ENCODE measurements around the gene LSM4.

Gene LSM4

GRCh38 chr19:18280247-18281081 lies 42.4 kb downstream of the LSM4 start:
- in situ Hi-C loops (cut with HindIII; ENCODE audit: low sequenced_read_pairs) = no loop called here

- in situ Hi-C loops (cut with HindIII; ENCODE audit: low sequenced_read_pairs) = no loop called here
These were observed 43.2 kb downstream of the LSM4 start for GRCh38 chr19:18279516-18280246.

- in situ Hi-C loops (cut with HindIII; ENCODE audit: low sequenced_read_pairs) = no loop called here
These were observed 43.7 kb downstream of the LSM4 start for GRCh38 chr19:18279266-18279515.

GRCh38 chr19:18278521-18279265 lies 44.2 kb downstream of the LSM4 start:
- in situ Hi-C loops (cut with HindIII; ENCODE audit: low sequenced_read_pairs) = no loop called here

GRCh38 chr19:18274781-18275356 lies 48.0 kb downstream of the LSM4 start:
- in situ Hi-C loops (cut with HindIII; ENCODE audit: low sequenced_read_pairs) = no loop called here

GRCh38 chr19:18274219-18274780 lies 48.6 kb downstream of the LSM4 start, which contains the start of gene IQCN:
TSS of gene IQCN (minus strand) at chr19:18274452. CDS start at chr19:18269478, 4,974 bp downstream.
- in situ Hi-C loops (cut with HindIII; ENCODE audit: low sequenced_read_pairs) = no loop called here

- in situ Hi-C loops (cut with HindIII; ENCODE audit: low sequenced_read_pairs) = no loop called here
These were observed 49.2 kb downstream of the LSM4 start for GRCh38 chr19:18273561-18274218.

GRCh38 chr19:18271433-18271841 lies 51.4 kb downstream of the LSM4 start:
- in situ Hi-C loops (cut with HindIII; ENCODE audit: low sequenced_read_pairs) = no loop called here

GRCh38 chr19:18270326-18270725 lies 52.5 kb downstream of the LSM4 start:
- in situ Hi-C loops (cut with HindIII; ENCODE audit: low sequenced_read_pairs) = no loop called here

- in situ Hi-C loops (cut with HindIII; ENCODE audit: low sequenced_read_pairs) = loop anchor here (10.0 kb wide), 1 partner anchor 126 kb away; the partner anchor contains the start of gene LRRC25
These were observed 53.7 kb downstream of the LSM4 start for GRCh38 chr19:18269070-18269723.

GRCh38 chr19:18266771-18267686 lies 55.8 kb downstream of the LSM4 start:
- in situ Hi-C loops (cut with HindIII; ENCODE audit: low sequenced_read_pairs) = loop anchor here (10.0 kb wide), 1 partner anchor 128 kb away; the partner anchor contains the start of gene LRRC25

GRCh38 chr19:18265582-18265981 lies 57.3 kb downstream of the LSM4 start:
- in situ Hi-C loops (cut with HindIII; ENCODE audit: low sequenced_read_pairs) = loop anchor here (10.0 kb wide), 1 partner anchor 129 kb away; the partner anchor contains the start of gene LRRC25

- in situ Hi-C loops (cut with HindIII; ENCODE audit: low sequenced_read_pairs) = loop anchor here (5.0 to 10.0 kb wide), 3 partner anchors 48 to 130 kb away; partner anchors contain the start of gene LRRC25
These were observed 57.8 kb downstream of the LSM4 start for GRCh38 chr19:18264971-18265540.

GRCh38 chr19:18264137-18264854 lies 58.6 kb downstream of the LSM4 start:
- in situ Hi-C loops (cut with HindIII; ENCODE audit: low sequenced_read_pairs) = loop anchor here (5.0 to 10.0 kb wide), 3 partner anchors 47 to 131 kb away; partner anchors contain the start of gene LRRC25

- in situ Hi-C loops (cut with HindIII; ENCODE audit: low sequenced_read_pairs) = loop anchor here (5.0 to 10.0 kb wide), 3 partner anchors 46 to 131 kb away; partner anchors contain the start of gene LRRC25
These were observed 59.3 kb downstream of the LSM4 start for GRCh38 chr19:18263324-18264136.

GRCh38 chr19:18262917-18263316 lies 60.0 kb downstream of the LSM4 start:
- in situ Hi-C loops (cut with HindIII; ENCODE audit: low sequenced_read_pairs) = loop anchor here (5.0 to 10.0 kb wide), 3 partner anchors 46 to 132 kb away; partner anchors contain the start of gene LRRC25
